ENCODE data around the gene FBXO42. TPM values are rescaled to one million over a fixed set of nuclear protein-coding genes. Genes with fewer than 3 reads are reported as not detected.

The FBXO42 gene
- total and polyA plus RNA-seq, 9 of the 15 experiments (the other 6 are each of a cell fraction or from before 2014, with no cell fraction given): 7.2 to 24.8 (median 17.4) TPM

DNA sequence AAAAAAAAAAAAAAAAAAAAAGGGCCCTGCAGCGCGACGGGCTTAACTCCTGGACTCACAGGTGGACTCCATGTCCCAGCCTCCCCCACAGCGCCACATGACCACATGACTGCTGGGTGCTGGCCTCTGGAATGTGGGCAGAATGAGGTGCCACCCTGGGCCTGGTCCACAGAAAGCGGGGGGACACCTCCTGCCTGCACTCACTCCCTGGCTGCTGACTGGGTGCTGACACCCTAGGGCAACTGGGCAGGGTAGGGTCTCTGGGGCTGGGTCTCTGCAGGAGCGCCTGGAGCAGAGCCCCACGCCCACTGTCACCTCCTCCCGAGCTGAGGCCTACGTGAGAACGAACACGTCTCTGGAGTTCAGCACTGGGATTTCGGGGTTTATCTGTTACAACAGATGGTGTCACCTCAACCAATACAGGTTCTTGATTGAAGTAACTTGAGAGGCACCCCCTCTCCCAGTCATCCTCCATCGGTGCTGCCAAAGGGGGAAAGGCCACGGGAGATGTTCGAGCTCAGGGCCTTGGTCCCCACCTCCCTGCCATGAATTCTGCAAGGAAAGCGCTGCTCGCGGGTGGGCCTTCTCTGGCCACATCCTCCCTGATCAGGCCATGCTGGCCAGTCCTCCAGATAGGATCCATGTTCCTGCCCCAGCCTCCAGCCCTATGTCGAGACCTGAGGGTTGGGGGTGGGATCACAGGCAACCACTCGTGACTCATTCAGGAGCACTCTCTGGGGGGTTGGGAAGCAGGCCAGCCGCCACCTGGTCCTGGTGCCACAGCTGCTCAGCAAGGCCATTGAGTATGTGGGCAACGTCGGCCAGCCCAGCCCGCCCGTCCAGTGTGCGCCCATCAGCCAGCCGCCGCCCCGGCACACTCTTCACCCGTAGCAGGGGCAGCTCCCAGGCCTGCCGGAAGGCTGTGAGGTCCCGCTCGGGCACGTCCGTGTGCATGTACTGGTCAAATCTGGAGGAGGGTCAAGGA, 120.7 kb downstream of the FBXO42 start (continued):
- no peak for TF ChIP-seq NRF1 (conservative IDR thresholded peaks at IDR 0.05 in 1 of 2, IDR thresholded peaks at IDR 0.05 in 1 of 2)
- TF ChIP-seq ZNF23 (CRISPR knock-in tag; IDR thresholded peaks at IDR 0.05): no peak
- TF ChIP-seq DACH1 (IDR thresholded peaks at IDR 0.05; ENCODE audit: partially characterized antibody): no peak
- TF ChIP-seq CBFA2T2 (conservative IDR thresholded peaks at IDR 0.05): peak; percentile 19; the same call in 1 of the 2 replicates
- peak; percentile 68 for TF ChIP-seq ARID1B (IDR thresholded peaks at IDR 0.05)
- TF ChIP-seq RBFOX2 (IDR thresholded peaks at IDR 0.05; ENCODE audit: low read depth, low read length): 0 out of 2 replicates have a peak, but pooled peaks have one; percentile 19
- TF ChIP-seq ZKSCAN1 (IDR thresholded peaks at IDR 0.05; ENCODE audit: low read depth, low read length): no peak
- TF ChIP-seq ZNF77 (CRISPR knock-in tag; IDR thresholded peaks at IDR 0.05): no peak
- TF ChIP-seq ZBTB7A (IDR thresholded peaks at IDR 0.05; ENCODE audit: borderline replicate concordance, control insufficient read depth, low read depth, low read length): peak; percentile 42; the same call in 1 of the 2 replicates
- TF ChIP-seq ZNF444 (CRISPR knock-in tag; IDR thresholded peaks at IDR 0.05): no peak
- TF ChIP-seq TARDBP (IDR thresholded peaks at IDR 0.05): no peak
- TF ChIP-seq HSF4 (CRISPR knock-in tag; IDR thresholded peaks at IDR 0.05; ENCODE audit: borderline replicate concordance): no peak
- TF ChIP-seq, protein P1, sequence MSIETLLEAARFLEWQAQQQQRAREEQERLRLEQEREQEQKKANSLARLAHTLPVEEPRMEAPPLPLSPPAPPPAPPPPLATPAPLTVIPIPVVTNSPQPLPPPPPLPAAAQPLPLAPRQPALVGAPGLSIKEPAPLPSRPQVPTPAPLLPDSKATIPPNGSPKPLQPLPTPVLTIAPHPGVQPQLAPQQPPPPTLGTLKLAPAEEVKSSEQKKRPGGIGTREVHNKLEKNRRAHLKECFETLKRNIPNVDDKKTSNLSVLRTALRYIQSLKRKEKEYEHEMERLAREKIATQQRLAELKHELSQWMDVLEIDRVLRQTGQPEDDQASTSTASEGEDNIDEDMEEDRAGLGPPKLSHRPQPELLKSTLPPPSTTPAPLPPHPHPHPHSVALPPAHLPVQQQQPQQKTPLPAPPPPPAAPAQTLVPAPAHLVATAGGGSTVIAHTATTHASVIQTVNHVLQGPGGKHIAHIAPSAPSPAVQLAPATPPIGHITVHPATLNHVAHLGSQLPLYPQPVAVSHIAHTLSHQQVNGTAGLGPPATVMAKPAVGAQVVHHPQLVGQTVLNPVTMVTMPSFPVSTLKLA (conservative IDR thresholded peaks at IDR 0.05): peak in 1 of 2 experiments; percentile 45; a peak in 1 of 4 replicates
- TF ChIP-seq ZNF121 (CRISPR knock-in tag; conservative IDR thresholded peaks at IDR 0.05): no peak
- TF ChIP-seq RB1 (IDR thresholded peaks at IDR 0.05; ENCODE audit: low read depth): 0 out of 2 replicates have a peak, but pooled peaks have one; percentile 5
- no peak for TF ChIP-seq CXXC5 (CRISPR knock-in tag; IDR thresholded peaks at IDR 0.05)
- TF ChIP-seq NONO (IDR thresholded peaks at IDR 0.05; ENCODE audit: low read depth in 2 of 2, low read length in 1 of 2): 0 out of 4 replicates have a peak, but pooled peaks of 1 of the 2 experiments have one; percentile 34
- peak; percentile 44 for TF ChIP-seq MTA2 (IDR thresholded peaks at IDR 0.05; ENCODE audit: low read depth)
- no peak for TF ChIP-seq ATF1 (CRISPR knock-in tag; IDR thresholded peaks at IDR 0.05)
- TF ChIP-seq ATF1 (tag; IDR thresholded peaks at IDR 0.05): 0 out of 2 replicates have a peak, but pooled peaks have one; percentile 6
- TF ChIP-seq, protein P2, sequence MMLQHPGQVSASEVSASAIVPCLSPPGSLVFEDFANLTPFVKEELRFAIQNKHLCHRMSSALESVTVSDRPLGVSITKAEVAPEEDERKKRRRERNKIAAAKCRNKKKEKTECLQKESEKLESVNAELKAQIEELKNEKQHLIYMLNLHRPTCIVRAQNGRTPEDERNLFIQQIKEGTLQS (IDR thresholded peaks at IDR 0.05): peak; percentile 41; the same call in 1 of the 2 replicates
- TF ChIP-seq, protein P2 (CRISPR knock-in tag; conservative IDR thresholded peaks at IDR 0.05): no peak
- TF ChIP-seq SNIP1 (IDR thresholded peaks at IDR 0.05; ENCODE audit: low read depth): no peak
- TF ChIP-seq, protein P3, sequence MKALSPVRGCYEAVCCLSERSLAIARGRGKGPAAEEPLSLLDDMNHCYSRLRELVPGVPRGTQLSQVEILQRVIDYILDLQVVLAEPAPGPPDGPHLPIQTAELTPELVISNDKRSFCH (CRISPR knock-in tag; IDR thresholded peaks at IDR 0.05): no peak
- TF ChIP-seq, protein P3 (tag; IDR thresholded peaks at IDR 0.05): 0 out of 2 replicates have a peak, but pooled peaks have one; percentile 20
- TF ChIP-seq ATF7 (IDR thresholded peaks at IDR 0.05): no peak
- no peak for TF ChIP-seq ZNF134 (CRISPR knock-in tag; conservative IDR thresholded peaks at IDR 0.05)

All from K562 (cell line).